Lung (tissue), 12 donors: ENCODE results near the gene PRSS2. TPM values are rescaled to one million over a fixed set of nuclear protein-coding genes. Genes with fewer than 3 reads are reported as not detected.

Experiments
- ATAC-seq: fragments of 200-7000 bp; cut with Tn5 transposase; one replicate; pipeline ENCODE4 v1.9.1; 2020; ENCODE audit warnings: moderate number of reproducible peaks; ENCODE audit not compliant: insufficient read depth, low FRiP score
- DNase-seq, 3 donors: peaks; one replicate each; pipeline ENCODE4 v3.0.0-alpha.2; 2013 to 2017
- H3K27ac ChIP-seq, 2 donors: one replicate each; pipeline ENCODE4 v1.5.1; 2013; ENCODE audit warnings: mild to moderate bottlenecking in 2 of 2, moderate library complexity in 2 of 2, control low read depth in 1 of 2, inconsistent platforms in 1 of 2, low read depth in 1 of 2, low read length in 1 of 2
- H3K27me3 ChIP-seq, 3 donors: one replicate each; pipeline ENCODE4 v1.5.1; 2013; ENCODE audit warnings: low read length in 2 of 3; ENCODE audit not compliant: control insufficient read depth in 3 of 3, insufficient read depth in 3 of 3
- H3K36me3 ChIP-seq, 4 donors: one replicate each; pipeline ENCODE4 v1.5.1; 2013; ENCODE audit warnings: low read length in 4 of 4, mild to moderate bottlenecking in 1 of 4, moderate library complexity in 1 of 4; ENCODE audit not compliant: control insufficient read depth in 4 of 4, insufficient read depth in 4 of 4
- H3K4me1 ChIP-seq, 5 donors: one replicate each; pipeline ENCODE4 v1.5.1; 2013; ENCODE audit warnings: low read length in 5 of 5, mild to moderate bottlenecking in 2 of 5, moderate library complexity in 1 of 5; ENCODE audit not compliant: control insufficient read depth in 5 of 5, insufficient read depth in 5 of 5
- H3K4me3 ChIP-seq: one replicate; pipeline ENCODE4 v1.5.1; 2013; ENCODE audit warnings: mild to moderate bottlenecking, control low read depth, moderate library complexity
- H3K9ac ChIP-seq, 2 donors: one replicate each; pipeline ENCODE4 v1.5.1; 2013; ENCODE audit warnings: low read length in 2 of 2, control low read depth in 1 of 2; ENCODE audit not compliant: insufficient read depth in 1 of 2
- H3K9me3 ChIP-seq, 4 donors: one replicate each; pipeline ENCODE4 v1.5.1; 2013; ENCODE audit warnings: low read length in 3 of 4, mild to moderate bottlenecking in 1 of 4, moderate library complexity in 1 of 4; ENCODE audit not compliant: control insufficient read depth in 4 of 4, insufficient read depth in 3 of 4
- CTCF ChIP-seq: IDR thresholded peaks from 2 replicates; pipeline ENCODE4 v1.5.1; 2012; ENCODE audit warnings: mild to moderate bottlenecking; ENCODE audit errors: control extremely low read depth, extremely low read depth
- WGBS, 2 donors: extraction: QIAGEN DNeasy Blood & Tissue Kit; methylation state at CpG; one replicate each; pipeline ENCODE4 v1.1.7; 2013; 5-methylcytosine and 5-hydroxymethylcytosine counted together
- polyA plus RNA-seq, 2 donors: library from polyadenylated mRNA; stranded (reverse); fragments of 200-250 nt; gene quantifications; one replicate each; pipeline ENCODE4 v1.2.1, GENCODE V29; 2013
- total RNA-seq, 2 donors: library from RNA; depleted of rRNA in 1 of 2; stranded (reverse); fragments of >200 nt in 1 of 2; gene quantifications; one replicate each; pipeline ENCODE4 v1.2.1, GENCODE V29; 2014 to 2021
- donor health status: control.
- donor health status: control.
- donor health status: Bipolar disorder and iron deficiency.
- donor health status: healthy.
- donor health status: DM: yes; HTN: yes; CAD: no.

Gene PRSS2
- total and polyA plus RNA-seq, 4 donors, result 0.35 to 47.9 (median 1.7) TPM; not detected in 1

GRCh38 chr7:142798451-142799436 lies 28.0 kb downstream of the PRSS2 start:
- Histone ChIP-seq H3K4me3 (no peak overlapping the region), H3K9me3 (peaks cover 0 to 1% (median 0%) of the 10 kb centered on the region in 4 donors), H3K9ac (no peak overlapping the region), H3K36me3 (no peaks in the 10 kb centered on the region), H3K27me3 (peaks cover 0 to 76% (median 57%) of the 10 kb centered on the region in 3 donors), H3K27ac (peak overlapping the region in 1 of 2 donors; percentile 18), H3K4me1 (peaks cover 0 to 16% (median 7%) of the 10 kb centered on the region in 5 donors)
- ATAC-seq (no peak), DNase-seq (no peak)
- TF ChIP-seq CTCF, result no peak
- WGBS, 2 donors, result 67 to 69% methylated on average over 11 of the region's 11 CpGs

GRCh38 chr7:142799437-142799835 lies 28.7 kb downstream of the PRSS2 start:
- H3K9ac ChIP-seq, result no peak overlapping the region
- no peak for DNase-seq
- peaks cover 0 to 70% (median 53%) of the 10 kb centered on the region in 3 donors for H3K27me3 ChIP-seq
- peaks cover 0 to 1% (median 0%) of the 10 kb centered on the region in 4 donors for H3K9me3 ChIP-seq
- no peaks in the 10 kb centered on the region for H3K36me3 ChIP-seq
- peaks cover 0 to 16% (median 7%) of the 10 kb centered on the region in 5 donors for H3K4me1 ChIP-seq
- no peak for ATAC-seq
- WGBS, 2 donors, result 59 to 66% methylated on average over 3 of the region's 3 CpGs
- no peak overlapping the region for H3K4me3 ChIP-seq
- no peak for TF ChIP-seq CTCF
- H3K27ac ChIP-seq, result no peak overlapping the region

GRCh38 chr7:142800088-142800487 lies 29.3 kb downstream of the PRSS2 start:
- H3K4me1 ChIP-seq, result peaks cover 0 to 16% (median 7%) of the 10 kb centered on the region in 5 donors
- 84 to 87% methylated on average over 1 of the region's 1 CpG for WGBS, 2 donors
- no peak for TF ChIP-seq CTCF
- H3K9me3 ChIP-seq, result peaks cover 0 to 1% (median 0%) of the 10 kb centered on the region in 4 donors
- ATAC-seq (no peak), DNase-seq (no peak)
- H3K4me3 ChIP-seq, result no peak overlapping the region
- no peak overlapping the region for H3K9ac ChIP-seq
- no peaks in the 10 kb centered on the region for H3K36me3 ChIP-seq
- no peak overlapping the region for H3K27ac ChIP-seq
- peaks cover 0 to 63% (median 47%) of the 10 kb centered on the region in 3 donors for H3K27me3 ChIP-seq
